SIG-M5 (cell line): ENCODE results near the gene WWOX.

Experiments used
- DNase-seq: peaks from one replicate; lab custom pipeline; 2025; lab: John Stamatoyannopoulos, UW

WWOX gene

DNA sequence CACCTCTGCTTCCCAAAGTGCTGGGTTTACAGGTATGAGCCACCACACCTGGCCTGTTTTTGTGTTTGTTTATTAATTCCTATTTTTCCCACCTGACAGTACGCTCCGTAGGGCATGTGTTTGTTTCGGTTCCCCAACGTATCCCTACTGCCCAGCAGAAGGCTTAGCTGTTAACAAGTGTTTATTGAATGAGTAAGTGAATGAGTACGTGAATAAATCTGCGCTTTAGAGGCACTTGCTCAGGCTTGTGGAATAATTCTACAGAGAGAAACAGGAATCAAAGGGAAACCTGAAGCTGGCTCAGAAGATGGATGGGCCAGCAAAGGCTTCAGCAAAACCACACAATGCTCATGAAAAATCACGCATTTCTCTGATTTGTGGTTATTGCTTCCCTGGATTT lies 853.2 kb downstream of the WWOX start:
- DNase-seq: no peak

DNA sequence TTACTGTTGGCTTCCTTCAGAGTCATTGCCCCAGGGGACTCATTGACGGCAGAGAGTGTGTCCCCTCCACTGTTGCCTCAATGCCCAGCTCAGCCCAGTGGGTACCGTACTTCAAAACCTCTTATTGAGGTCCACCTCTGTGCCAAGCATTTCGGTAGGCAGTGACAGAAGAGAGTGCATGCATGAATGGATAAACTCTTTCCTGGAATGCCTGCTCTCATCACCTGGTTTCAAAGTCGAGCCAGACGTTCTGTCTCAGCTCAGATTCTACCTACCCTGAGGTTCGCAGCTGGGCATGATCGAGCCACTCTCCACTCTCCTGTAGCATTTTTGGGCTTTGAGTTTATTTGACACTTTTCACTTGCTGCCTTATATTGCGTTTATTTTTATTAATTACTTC lies 854.1 kb downstream of the WWOX start:
- DNase-seq: no peak

DNA sequence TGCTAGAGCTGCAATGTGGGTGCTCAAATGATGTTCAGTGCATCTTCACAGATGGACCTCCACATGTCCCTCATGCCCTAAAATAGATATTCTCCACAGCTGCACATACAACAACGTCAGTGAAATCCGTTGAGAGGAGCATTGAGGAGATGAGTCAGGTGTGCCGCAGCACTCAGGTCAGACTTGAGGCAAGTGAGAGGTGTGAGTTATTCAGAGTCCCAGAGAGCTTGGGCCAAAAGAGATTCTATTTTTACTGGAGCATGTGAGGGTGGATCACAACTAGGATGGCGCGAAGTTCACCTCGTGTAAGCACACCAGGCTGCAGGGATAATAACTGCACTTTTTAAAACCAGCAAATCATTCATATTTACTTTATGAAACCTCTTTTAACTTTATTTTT lies 855.8 kb downstream of the WWOX start:
- no peak for DNase-seq

DNA sequence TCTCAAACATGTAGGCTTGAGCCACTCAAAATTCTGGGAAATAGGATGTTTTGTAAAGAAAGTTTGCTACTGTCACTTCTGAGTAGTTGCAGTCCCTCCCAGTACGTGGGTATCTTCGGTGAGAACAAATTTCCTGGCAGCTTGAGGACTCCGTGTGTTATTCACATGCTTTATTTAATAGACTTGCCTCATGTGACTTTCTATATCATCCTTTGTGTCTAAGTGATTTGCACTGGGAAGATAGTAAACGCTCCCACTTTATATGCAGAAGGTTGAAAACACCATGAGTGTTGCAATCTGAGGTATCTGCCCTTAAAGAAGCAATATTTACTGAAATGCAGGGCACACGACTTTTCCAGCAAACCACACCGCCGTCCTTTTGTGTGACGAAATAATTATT lies 857.4 kb downstream of the WWOX start:
- DNase-seq: no peak

DNA sequence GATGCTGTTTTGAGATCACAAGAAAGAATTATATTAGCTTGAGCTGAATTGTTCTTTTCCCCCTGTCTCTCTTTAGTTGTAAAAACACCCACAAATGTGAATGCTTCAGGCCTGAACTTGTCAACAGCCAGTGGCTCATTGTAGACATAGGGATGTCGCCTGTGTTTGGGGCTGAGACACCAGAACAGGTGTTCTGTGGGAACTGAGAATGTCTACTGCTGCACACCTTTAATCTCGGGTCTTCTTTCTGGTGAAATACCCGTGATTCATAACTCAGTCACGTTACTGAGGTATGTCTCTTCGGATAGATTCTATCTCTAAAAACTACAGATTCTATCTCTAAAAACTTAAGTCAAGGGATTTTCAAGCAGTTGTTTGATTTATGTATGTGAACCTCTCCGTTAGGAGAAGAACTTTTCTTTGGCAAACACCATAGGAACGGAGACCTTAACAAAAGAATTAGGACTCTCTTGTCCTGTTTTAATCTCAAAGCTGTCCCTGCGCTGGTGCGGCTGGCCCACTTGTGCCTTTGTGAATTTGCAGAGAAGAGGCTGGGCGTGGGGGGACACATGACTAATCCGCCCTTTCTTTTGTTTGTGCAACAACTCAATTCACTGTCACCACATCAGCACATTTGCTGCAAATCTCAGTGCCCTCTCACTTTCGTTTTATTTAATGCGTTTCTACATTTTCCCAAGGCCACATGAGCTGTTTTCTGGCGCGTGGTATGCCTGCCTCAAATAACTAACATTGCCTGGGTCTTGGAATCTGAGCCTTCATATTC lies 858.1 kb downstream of the WWOX start:
- no peak for DNase-seq

DNA sequence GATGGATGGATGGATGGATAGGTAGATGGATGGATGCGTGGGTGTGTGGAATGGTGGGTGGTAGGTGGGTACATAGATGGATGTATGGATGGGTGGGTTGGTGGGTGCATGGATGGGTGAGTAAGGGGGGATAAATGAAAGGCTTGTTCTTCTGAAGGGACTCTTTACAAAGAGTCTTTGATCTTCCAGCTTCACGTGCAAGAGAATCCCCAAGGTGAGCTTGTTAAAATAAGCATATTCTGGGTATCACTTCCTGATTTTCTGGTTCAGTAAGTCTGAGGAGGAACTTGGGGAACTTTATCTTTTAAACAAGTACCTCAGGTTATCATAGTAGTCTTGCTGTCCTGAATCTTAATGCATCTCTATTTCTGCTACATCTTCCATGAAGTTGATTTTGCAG lies 862.0 kb downstream of the WWOX start:
- DNase-seq: no peak

DNA sequence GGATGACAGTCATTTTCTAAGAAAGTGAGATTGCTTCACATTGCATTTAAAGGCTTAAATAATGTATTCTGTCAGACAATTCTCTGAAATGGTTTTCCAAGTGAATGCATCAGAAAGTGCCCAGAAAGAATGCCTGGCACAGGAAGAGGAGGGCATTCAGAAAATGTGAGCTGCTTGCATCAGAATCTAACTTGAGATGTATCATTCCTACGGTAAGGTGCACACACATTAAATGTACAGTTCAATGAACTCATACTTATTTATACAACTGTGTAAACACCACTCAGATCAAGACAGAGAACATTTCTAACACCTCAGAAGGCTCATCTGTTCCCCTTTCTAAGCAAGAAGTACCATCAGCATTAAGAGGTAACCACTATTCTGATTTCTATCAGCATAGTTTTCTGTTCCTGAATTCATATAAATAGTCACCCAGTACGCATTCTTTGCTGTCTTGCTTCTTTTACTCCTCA lies 863.0 kb downstream of the WWOX start:
- DNase-seq: no peak

DNA sequence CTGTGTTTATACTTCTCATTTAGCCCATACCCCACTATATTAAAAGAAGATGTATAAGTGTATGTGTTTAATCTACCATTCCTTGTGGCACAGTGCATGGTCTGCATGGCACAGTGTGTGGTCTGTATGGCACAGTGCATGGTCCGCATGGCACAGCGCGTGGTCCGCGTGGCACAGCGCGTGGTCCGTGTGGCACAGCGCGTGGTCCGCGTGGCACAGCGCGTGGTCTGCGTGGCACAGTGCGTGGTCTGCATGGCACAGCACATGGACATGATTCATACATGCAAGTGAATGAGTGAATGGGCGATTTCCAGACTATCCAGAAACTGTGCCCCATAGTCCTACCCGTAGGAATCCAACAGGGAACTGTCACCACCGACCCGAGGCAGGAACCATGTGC lies 868.5 kb downstream of the WWOX start:
- no peak for DNase-seq

DNA sequence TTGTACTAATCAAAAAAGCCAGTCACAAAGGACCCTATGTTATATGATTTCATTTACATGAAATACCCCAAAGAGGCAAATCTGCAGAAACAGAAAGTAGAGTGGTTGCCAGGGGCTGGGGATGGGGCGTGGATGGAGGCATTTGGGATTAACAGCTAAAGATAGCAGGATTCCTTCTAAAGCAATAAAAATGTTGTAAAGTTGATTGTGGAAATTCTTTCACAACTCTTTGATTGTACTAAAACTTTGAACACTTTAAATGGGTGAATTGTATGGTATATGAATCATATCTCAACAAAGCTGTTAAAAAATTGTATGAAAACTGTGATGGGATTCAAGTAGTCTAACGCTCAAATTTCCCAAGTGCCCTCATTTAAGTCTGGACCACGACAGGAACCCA lies 870.3 kb downstream of the WWOX start:
- DNase-seq: no peak

DNA sequence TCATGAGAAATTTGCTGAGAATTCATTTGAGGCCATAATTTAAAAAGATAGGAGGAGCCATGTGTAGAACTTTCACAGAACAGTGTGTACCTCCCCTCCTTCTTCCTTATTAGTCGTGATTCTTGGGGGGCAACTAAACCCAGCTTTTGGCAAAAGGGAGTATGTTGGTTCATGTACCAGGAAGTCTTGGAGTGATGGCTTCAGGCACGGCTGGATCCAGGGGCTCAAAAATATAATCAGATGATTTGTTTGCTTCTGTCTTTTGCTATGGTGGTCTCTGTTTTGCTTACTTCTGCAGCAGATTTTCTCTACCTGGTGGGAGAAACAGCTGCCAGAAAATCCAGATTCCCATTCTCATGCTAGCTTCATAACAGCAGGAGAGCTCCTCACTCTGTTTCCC lies 871.2 kb downstream of the WWOX start:
- no peak for DNase-seq

DNA sequence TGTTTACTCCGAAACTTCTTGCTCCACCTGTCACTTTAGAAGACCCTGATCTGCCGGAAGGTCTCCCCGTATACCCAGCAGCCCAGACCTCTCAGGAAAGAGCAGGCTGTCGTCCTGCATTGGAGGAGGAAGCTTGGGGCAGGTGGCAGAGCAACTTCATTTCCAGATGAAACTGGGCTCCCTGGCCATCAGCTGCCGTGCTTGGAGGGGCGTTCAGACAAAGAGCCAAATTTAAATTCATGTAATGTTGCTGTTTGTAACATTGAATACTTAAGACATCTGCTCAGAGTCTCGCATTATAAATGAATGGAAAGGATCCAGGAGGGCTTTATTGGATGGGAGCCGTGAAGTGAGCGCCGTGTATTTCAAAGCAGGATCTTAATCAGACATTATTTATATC lies 872.6 kb downstream of the WWOX start:
- DNase-seq: no peak

DNA sequence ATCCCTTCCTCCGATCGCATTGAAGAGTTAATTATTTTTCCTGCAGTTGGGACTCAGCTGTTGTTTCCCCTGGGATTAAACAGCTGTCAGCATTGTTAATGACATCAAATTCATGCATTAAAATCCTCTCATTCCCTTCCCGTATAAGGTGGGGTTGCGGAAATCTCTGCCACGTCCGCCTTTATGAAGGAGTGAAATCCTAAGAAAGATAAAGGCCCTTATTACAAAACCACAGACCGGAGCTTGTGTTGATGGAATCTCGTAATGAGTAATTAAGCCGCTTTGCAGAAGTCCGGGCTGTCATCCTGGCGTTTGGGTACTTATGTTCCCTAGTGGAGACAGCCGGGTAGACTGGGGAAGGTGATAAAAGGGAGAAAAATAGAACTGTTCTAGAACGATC lies 873.5 kb downstream of the WWOX start:
- DNase-seq: no peak

DNA sequence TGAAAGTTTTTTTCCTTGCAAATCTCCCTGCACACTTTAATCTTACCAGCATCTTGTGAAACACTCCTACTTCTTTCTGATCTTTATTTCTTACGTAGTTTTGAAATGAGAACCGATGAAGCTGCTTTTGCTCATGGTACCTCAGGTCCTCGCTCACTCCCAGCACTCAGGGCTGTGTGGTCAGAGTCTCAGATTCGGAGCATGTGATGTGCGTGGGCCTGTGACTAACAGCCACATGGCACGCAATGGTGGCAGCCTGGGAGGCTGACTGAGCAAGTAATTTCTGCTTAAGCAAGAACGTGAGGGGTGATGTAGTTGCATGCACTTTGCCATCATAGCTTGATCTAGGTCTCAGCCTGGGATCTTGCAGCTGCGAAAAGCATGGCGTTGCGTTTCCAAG lies 876.8 kb downstream of the WWOX start:
- DNase-seq: no peak

DNA sequence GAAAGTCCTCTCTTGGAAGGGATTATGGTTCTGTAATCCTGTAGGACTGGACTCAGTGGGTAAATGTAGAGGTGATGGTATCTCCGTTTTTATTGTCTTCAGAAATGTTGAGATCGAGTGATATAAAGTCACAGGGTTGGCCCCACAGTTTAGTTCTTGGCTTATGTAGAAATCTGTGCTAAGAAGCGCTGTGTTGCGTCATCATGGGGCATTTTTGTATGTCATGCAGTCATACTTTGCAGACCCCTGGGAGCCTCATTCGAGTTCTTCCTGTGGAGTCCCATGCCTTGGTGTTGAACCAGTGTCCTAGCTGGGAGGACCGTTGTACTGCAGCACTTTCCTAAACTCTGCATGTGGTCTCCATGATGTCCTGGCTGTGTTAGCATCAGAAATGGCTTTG lies 881.4 kb downstream of the WWOX start:
- DNase-seq: no peak

DNA sequence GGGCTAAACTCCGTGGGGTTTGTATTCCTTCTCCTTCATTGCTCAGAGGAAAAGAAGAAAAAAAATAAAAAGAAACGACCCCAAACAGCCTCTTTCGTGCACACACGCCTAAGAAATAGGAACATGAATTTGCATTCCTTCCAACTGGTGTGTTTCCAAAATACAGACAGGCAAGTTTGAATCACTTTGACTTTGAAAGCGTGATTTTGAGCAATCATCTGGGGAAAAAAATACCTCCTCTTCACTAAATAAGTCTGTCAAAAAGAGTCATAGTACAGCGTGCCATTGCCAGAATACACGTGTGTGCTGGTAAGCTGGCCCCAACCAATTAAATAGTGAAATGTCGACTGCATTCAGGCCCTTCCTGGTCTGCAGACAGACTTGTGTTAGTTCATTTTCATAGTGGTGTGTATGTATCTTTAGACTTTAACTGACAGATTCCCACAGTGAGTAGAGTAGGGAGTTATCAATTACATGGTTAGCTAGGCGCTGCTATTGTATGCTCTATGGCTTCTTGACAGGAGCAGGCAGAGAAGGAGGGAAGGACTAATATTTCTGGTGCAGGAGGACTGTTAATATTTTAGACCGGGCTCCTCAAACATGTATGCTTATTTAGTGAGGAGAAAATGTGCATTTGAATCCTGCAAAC lies 882.8 kb downstream of the WWOX start:
- DNase-seq: no peak

DNA sequence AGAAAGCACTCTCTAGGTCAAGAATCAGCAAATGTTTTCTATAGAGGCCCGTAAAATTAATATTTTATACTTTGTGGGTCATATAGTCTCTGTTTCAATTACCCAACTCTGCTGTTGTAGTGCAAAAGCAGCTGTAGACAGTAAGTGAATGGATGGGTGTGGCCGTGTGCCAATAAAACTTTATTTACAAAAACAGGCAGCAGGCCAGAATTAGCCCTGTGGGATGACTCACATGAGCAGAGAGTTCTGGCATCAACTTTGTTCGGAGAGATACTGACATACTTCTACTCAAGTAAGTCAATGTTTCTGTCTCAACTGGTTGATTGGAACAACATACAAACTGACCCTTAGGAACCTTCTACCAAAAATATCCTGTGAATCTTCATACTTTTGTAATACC lies 884.9 kb downstream of the WWOX start:
- DNase-seq: no peak

DNA sequence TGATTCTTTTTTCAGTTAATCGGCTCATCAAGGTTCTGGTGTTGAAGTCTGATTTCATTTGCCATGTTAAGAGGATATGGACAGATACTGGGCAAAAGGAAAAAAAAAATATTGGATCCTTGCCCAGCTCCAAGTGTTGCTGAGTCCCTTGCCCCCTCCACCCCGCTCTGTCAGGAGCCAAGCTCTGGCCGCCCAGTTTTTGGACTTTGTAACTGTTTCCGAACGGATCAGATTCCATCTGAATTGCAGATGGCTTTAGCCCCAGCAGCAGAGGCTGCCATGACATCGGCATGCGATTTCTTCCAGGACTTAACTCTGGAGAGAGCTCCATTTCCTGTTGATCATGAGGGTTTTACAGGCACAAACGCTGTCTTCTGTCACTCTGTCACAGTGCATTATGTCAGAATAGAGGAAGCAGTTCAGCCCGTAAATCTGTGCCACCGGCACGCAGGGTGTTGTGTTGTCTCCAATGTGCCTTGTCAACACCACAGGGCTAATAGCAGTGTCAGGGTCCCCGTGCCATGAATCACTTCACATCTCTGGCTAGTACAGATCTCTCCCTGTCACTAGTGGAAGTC lies 885.5 kb downstream of the WWOX start:
- DNase-seq: no peak

DNA sequence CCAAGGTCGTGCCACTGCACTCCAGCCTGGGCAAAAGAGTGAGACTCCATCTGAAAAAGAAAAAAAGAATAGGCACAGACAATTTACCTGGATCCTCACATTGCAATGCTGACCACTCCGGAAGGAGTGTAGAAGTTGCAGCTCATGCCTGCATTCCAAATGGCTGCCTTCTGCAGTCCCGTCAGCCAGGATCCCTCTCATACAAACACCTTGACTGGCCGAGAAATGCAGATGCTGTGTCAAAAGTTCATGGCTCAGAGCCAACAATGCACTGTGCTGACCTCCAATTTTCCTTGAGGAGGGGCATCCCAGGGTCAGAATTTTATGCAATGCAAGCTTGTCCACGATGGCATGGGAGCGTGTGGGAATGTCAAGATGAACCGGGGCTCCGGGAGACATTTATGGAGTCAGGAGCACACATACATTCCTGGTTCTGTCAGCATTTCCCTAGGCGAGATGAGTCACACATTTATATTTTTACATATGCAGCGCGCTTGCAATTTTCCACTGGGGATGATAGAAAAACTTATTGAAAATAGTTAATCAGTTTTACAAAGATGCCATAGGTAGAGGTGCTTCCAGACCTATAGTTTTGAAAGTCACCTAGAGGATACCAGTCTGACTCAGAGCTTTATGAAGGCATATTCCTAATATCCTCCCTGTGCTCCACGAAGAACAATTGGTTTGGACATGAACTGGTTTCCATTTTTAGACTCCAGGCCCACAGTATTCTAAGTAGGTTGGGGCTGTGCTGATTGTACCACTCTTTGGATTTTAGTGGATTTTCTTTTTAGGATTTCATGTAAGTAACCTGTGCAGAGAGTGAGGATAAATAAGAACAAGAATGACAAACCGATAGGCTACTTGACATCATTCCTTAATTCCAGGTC lies 886.5 kb downstream of the WWOX start:
- DNase-seq: no peak

DNA sequence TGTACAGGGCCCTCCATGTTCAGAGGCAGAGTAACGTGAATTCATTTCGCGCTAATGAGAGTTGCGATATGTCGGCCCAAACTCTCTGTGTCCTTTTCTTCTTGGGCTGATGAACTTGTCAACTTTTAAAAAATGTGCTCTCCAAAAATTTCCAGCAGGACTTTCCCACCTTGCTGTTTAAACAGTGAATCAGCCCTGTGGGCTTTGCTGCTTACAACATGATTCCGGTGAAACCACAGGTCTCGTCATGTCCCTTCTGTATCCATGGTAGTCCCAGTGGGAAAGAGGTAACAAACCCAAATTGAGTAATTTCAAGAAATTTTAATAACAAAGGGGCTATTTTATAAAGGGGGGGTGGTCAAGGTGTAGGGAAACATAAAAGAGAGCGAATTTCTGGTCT lies 888.2 kb downstream of the WWOX start:
- no peak for DNase-seq

DNA sequence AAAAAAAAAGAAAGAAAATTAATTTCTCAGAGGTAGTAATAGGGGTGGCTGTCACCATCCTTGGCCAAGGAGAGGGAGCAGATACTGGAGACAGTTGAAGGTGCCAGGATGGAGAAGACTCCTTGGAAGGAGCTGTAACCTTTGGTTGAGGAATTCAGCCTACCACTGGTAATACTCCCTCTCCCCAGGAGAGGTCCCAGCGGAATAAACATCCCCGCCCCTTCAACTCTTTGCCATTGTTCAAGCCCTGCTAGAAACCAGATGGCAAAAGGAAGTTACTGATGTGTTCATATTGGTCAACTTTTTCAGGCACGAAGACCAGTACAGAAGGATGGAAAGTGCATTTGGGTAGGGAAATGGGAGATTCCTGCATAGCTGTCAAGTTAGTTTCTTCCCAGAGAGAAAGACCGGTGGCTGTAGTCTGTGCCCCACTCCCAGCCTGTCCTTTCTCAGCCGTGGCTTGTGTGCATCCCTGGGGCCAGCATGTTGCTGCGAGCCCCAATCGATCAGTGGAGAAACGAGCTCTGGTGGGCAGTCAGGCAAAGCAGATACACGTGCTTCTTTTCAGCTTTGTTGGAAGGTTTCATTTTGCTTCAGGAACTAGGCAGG lies 889.0 kb downstream of the WWOX start:
- no peak for DNase-seq

DNA sequence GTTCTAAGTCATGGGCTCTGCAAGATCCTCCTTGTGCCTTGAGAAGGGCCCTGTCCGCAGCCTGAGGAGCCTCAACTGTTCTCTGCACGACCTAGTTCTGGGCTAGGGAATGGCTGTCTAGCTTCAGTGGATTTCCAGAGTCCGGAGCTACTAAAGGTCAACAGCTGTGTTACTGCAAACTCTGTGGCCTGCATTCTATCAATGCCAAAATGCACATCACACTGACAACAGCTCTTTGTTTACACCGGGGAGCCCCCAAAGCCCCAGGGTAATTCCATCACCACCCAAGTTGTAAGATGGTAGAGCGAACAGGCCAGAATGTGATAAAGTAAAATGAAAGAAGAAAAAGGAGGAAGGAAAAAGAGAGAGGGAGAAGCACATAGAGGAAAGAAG lies 890.9 kb downstream of the WWOX start:
- no peak for DNase-seq

DNA sequence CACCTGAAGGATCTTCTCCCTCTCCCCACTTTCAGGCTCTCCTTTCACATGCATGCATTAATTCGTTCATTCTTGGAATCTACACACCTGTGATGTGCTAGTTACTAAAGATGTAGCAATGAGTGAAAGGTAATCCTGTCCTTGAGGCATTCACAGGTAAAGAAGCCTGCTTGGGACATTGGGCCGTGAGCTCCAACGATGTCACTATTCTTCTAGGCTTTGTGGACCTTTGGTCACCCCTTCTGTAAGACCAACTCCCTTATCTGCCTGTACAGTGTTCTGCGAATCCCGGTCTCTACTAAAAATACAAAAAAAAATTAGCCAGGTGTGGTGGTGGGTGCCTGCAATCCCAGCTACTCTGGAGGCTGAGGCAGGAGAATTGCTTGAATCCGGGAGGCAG lies 892.5 kb downstream of the WWOX start:
- DNase-seq: no peak
